NCI-H446 (cell line): Measurements from ENCODE around the gene TLR10.
A peak's percentile ranks its signal among the peaks of the same experiment; 100 is the strongest.
"Not testable (repeated sequence)": the region's sequence is repeated elsewhere in the genome, so short reads cannot be mapped to it uniquely, and the experiment has no call there.

Experiments
- DNase-seq, 2 experiments: peaks; one replicate each; lab custom pipeline; 2025; lab: John Stamatoyannopoulos, UW

The TLR10 gene

DNA sequence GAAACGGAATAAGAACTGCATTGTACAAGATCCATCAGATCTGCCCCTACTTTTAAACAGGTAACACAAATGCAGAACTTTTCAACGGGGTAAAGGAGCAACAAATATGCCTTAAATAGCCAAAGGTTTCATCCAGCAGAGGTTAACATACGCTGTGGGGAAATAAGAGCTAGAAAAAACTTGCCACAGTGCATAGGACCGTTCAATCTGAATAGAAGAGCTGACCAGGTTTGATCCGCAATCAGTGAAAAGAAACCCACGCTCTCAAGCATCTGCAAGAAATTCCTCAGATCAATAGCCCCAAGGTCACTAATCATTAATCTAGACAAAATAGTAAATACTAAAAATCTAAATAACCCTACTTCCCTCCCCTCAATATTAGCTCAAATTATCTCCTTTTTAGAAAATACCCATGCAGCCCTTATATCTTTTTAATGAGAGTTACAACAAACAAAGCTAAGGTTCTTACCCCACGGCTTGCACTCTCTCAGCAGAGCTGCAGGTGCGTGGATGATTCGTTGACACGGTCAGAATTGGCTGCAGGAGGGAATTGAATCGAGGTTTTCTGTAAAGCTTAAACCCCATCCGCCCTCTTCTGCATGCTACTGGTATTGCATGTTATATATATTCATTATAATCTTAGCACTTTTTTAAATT lies at the start of gene TLR10:
Gene TLR10 (minus strand): TSS at position 539 of the 657 bp plus-strand sequence. CDS start 7,400 bp downstream, outside the sequence.
- DNase-seq: peak; percentile 1 to 23

- no peak for DNase-seq
These were observed 49.4 kb upstream of the TLR10 start for GRCh38 chr4:38832206-38832605.

DNA sequence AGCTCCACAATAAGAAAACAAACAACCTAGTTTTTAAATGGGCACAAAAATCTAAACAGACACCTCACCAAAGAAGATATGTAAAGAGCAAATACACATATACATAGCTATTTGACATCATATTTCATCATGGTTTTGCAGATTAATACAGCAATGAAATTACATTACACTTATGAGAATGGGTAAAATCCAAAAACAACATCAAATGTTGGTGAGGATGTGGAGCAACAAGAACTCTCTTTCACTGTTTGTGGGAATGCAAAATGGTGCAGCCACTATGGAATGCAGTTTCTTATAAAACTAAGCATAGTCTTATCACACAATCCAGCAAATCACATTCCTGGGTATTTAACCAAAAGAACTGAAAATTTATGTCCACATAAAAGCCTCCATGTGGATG lies 48.9 kb upstream of the TLR10 start:
- no peak for DNase-seq

GRCh38 chr4:38829237-38829636 lies 46.4 kb upstream of the TLR10 start:
- no peak for DNase-seq

- no peak for DNase-seq
These were observed 41.0 kb upstream of the TLR10 start for GRCh38 chr4:38823766-38824165.

DNA sequence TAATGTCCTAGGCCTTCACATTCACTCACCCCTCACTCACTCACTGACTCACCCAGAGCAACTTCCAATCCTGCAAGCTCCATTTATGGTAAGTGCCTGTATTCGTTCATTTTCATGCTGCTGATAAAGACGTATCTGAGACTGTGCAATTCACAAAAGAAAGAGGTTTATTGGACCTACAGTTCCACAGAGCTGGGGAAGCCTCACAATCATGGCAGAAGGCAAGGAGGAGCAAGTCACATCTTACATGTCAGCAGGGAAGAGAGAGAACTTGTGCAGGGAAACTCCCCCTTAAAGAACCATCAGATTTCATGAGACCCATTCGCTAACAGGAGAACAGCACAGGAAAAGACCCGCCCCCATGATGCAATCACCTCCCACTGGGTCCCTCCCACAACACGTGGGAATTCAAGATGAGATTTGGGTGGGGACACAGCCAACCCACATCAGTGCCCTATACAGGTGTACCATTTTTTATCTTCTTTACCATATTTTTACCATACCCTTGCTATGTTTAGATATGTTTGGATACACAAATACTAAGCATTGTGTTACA lies 40.0 kb upstream of the TLR10 start:
- DNase-seq: no peak

DNA sequence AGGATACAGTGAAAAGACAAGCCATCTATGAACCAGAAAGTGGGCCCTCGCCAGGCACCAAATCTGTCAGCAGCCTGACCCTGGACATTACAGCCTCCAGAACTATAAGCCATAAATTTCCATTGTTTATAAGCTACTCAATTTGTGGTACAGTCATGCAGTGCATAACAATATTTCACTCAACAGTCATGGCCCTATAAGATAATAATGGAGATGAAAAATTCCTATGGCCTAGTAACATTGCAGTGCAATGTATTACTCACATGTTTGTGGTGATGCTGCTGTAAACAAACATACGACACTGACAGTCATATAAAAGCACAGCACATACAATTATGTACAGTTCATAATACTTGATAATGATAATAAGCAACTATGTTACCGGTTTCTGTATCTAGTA lies 38.9 kb upstream of the TLR10 start:
- no peak for DNase-seq

DNA sequence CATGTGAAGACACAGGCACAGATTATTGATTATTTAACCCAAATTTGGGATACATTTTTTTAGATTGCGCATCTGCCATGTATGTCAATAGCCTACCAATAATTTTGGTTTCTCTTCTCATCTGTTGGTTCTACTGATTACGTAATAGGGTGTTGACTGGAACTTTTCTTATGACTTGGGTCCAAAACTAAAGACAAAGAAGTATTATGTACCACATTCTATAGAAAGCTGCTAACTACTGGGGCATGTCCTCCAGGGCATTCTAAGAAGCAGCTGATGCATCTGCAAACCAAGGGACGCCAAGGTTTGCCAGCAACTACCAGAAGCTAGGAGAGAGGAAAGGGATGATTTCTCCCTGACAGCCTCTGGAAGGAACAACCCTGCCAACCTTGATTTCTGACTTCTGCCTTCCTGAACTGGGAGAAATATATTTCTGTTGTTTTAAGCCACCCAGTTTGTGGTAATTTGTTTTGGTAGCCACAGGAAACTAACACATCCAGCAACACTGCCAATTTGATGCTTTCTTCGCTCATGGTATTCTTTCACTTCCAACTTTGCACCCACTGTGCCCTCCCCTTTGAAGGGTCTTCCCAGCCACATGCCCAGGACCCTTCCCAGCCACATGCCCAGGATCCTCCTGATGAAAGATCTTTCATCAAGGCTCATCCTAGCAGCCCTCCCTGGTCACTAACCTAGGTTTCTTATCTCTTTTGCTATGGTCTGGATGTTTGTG lies 37.7 kb upstream of the TLR10 start:
- no peak for DNase-seq

GRCh38 chr4:38819569-38819968 lies 36.8 kb upstream of the TLR10 start:
- no peak for DNase-seq

- no peak for DNase-seq
These were observed 35.7 kb upstream of the TLR10 start for GRCh38 chr4:38818441-38818976.

- no peak for DNase-seq
These were observed 33.3 kb upstream of the TLR10 start for GRCh38 chr4:38815885-38816782.

DNA sequence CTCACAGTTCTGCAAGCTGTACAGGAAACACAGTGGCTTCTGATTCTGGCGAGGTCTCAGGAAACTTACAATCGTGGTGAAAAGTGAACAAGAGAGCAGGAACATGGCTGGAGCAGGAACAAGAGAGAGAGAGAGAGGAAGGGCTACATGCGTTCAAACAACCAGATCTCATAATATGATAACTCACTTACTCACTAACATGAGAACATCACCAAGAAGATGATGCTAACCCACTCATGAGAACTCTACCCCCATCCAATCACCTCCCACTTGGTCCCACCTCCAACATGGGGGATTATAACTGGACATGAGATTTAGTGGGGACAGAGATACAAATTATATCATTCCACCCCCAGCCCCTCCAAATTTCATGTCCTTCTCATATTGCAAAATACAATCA lies 31.6 kb upstream of the TLR10 start:
- DNase-seq: no peak

DNA sequence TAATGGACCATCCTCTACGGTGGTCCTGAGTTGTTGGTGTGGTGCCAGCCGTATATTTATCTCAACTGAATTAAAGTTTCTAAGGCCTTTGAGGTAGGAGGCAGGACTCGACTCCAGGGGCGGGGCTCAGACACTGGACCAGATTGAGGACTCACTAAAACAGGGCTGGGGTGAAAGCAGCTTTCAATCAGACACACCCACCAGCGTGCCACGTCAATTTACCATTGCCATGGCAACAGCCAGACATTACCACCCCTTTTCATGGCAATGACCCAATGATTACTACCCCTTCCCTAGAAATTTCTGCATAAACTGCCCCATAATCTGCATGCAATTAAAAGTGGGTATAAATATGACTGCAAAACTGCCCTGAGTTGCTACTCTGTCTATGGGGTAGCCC lies 28.5 kb upstream of the TLR10 start:
- DNase-seq: no peak

- DNase-seq: not testable (repeated sequence)
These were observed 24.7 kb upstream of the TLR10 start for GRCh38 chr4:38807462-38807861.

GRCh38 chr4:38806251-38806650 lies 23.5 kb upstream of the TLR10 start:
- not testable (repeated sequence) for DNase-seq

DNA sequence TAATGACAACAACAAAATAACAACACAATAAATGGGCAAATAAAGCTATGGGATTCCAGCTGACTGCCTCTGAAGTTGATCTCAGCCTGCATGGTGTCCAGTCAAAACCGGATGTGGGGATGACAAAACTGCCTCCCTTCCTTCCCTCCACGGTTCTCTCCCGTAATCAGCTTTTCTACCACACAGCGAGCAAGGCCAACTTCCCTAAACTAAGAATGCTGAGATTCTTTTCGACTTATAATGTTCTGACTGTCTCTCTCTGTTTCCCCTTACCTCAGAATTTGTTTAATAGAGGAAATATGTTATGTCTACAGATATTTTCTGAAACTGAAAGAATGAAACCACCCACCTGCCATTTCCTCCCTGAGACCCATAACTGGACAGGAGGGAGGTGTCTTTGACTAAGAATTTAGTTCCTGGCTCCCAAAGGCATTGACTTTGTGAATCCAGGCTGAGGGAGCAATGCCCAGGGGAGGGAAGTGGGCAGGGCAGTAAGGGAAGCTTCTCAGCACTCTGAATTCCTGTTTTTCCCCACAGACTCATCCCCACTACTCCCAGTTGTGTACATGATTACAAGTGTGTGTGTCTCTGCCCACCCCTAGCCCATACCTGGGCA lies 22.8 kb upstream of the TLR10 start:
- no peak for DNase-seq

GRCh38 chr4:38804654-38805295 lies 22.0 kb upstream of the TLR10 start, which contains the start of gene TLR1:
TSS of gene TLR1 (minus strand) at chr4:38804791. CDS start at chr4:38798831, 5,960 bp downstream.
- peak in 1 of 2 experiments; percentile 1 for DNase-seq

- DNase-seq: no peak
These were observed 21.3 kb upstream of the TLR10 start for GRCh38 chr4:38803833-38804653.

DNA sequence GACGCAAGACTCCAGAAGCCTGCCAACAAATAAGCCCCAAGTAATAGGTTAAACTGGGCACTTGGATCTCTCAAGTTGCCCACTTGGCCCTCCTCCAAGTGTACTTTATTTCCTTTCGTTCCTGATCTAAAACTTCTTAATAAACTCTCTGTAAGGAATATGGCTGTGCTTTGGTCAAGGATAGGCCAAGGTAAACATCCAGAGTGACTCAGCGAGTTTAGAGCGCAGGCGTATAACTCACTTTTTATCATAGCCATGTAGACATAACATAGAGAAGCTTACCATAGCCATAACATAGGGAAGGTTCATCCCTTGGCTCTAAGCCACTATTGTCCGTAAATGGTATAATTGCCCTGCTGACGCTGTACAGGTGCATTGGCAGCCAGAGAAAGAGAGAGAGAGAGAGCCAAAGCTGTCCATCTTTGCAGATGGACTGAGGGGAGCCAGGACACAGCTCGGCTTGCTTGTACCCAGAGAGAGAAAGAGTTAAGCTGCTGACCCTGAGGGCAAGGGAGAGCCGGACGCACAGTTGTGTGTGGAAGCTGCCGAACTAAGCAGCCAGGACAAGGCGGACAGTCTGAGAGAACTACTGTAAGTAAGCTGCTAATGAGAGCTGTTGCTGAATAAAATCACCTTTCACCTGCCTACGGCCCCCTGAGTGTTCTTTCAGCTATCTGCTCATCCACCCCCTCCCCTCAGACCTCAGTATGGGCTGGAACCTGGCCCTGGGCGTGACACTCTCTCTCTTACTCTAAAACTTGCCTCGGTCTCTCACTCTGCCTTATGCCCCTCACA lies 20.0 kb upstream of the TLR10 start:
- no peak for DNase-seq
